IMR-90 (cell line): ENCODE measurements around the gene POU2F1. TPM values are rescaled to one million over a fixed set of nuclear protein-coding genes. Genes with fewer than 3 reads are reported as not detected.

Experiments
- ATAC-seq: fragments of 200-7000 bp; cut with Tn5 transposase; 2 replicates; pipeline ENCODE4 v1.9.1; 2020; ENCODE audit warnings: low read depth, mild to moderate bottlenecking, moderate library complexity
- BruUV-seq: library from RNA; stranded (reverse); fragments of 400-500 nt; replicated peaks from 2 replicates; lab custom pipeline; 2021; lab: Mats Ljungman, UMichigan
- CTCF ChIA-PET: fragments of 300-600 bp; formaldehyde crosslinking; extraction: SDS; loops from one replicate; lab custom pipeline; 2021; ENCODE audit warnings: antibody characterized with exemption; lab: Yijun Ruan, JAX
- POLR2A ChIA-PET: fragments of 300-600 bp; sonication (Branson Sonifier 250); formaldehyde crosslinking; loops from one replicate; lab custom pipeline; 2022; ENCODE audit warnings: antibody characterized with exemption; ENCODE audit not compliant: unreplicated experiment; lab: Charles Lee
- DNase-seq: peaks from one replicate; pipeline ENCODE4 v3.0.0; 2013
- H2AFZ ChIP-seq: replicated peaks from 2 replicates; pipeline ENCODE3; 2013; ENCODE audit warnings: low read length, mild to moderate bottlenecking; ENCODE audit not compliant: poor library complexity
- H2AK5ac ChIP-seq: 2 replicates; pipeline ENCODE4 v1.6.1; 2013; ENCODE audit warnings: low read depth, low read length, inconsistent platforms
- H2AK9ac ChIP-seq: replicated peaks from 2 replicates; pipeline ENCODE3; 2013; ENCODE audit warnings: mild to moderate bottlenecking, low read depth, low read length, moderate library complexity; ENCODE audit not compliant: poor library complexity
- H2BK120ac ChIP-seq: 2 replicates; pipeline ENCODE4 v1.6.1; 2013; ENCODE audit warnings: low read depth, low read length, inconsistent platforms
- H2BK15ac ChIP-seq: 3 replicates; pipeline ENCODE4 v1.6.1; 2013; ENCODE audit warnings: low read depth, low read length, inconsistent platforms
- H2BK20ac ChIP-seq: 2 replicates; pipeline ENCODE4 v1.6.1; 2013; ENCODE audit warnings: low read depth, mild to moderate bottlenecking, inconsistent platforms, low read length, moderate library complexity
- H2BK5ac ChIP-seq: 2 replicates; pipeline ENCODE4 v1.6.1; 2013; ENCODE audit warnings: mild to moderate bottlenecking, low read depth, low read length, inconsistent platforms; ENCODE audit not compliant: poor library complexity, severe bottlenecking
- H3K14ac ChIP-seq: replicated peaks from 2 replicates; pipeline ENCODE4 v1.6.1; 2013; ENCODE audit warnings: low read depth, low read length, inconsistent platforms
- H3K18ac ChIP-seq: 2 replicates; pipeline ENCODE4 v1.6.1; 2013; ENCODE audit warnings: low read depth, low read length, control low read depth
- H3K23ac ChIP-seq: 2 replicates; pipeline ENCODE4 v1.6.1; 2013; ENCODE audit warnings: low read depth, low read length, inconsistent platforms
- H3K27ac ChIP-seq: 2 replicates; pipeline ENCODE4 v1.5.1; 2013; ENCODE audit warnings: mild to moderate bottlenecking, control low read depth, low read length; ENCODE audit not compliant: insufficient read depth
- H3K27me3 ChIP-seq: 2 replicates; pipeline ENCODE4 v1.6.1; 2013; ENCODE audit warnings: low read length; ENCODE audit not compliant: control insufficient read depth, insufficient read depth
- H3K36me3 ChIP-seq: 2 replicates; pipeline ENCODE4 v1.6.1; 2013; ENCODE audit warnings: low read length, mixed read lengths; ENCODE audit not compliant: control insufficient read depth, insufficient read depth
- H3K4ac ChIP-seq: 2 replicates; pipeline ENCODE4 v1.6.1; 2013; ENCODE audit warnings: low read depth, low read length, inconsistent platforms
- H3K4me1 ChIP-seq: 2 replicates; pipeline ENCODE4 v1.6.1; 2013; ENCODE audit warnings: low read length, mixed read lengths; ENCODE audit not compliant: control insufficient read depth, insufficient read depth
- H3K4me2 ChIP-seq: 2 replicates; pipeline ENCODE4 v1.6.1; 2013; ENCODE audit warnings: low read depth, mild to moderate bottlenecking, control low read depth, low read length, moderate library complexity
- H3K4me3 ChIP-seq: 2 replicates; pipeline ENCODE4 v1.5.1; 2013; ENCODE audit warnings: low read depth, mild to moderate bottlenecking, control low read depth, low read length, moderate library complexity; ENCODE audit not compliant: insufficient read depth
- H3K56ac ChIP-seq: 2 replicates; pipeline ENCODE4 v1.6.1; 2013; ENCODE audit warnings: low read length, inconsistent platforms; ENCODE audit not compliant: insufficient read depth; ENCODE audit errors: extremely low read depth
- H3K79me1 ChIP-seq, 2 experiments: 2 replicates each; pipeline ENCODE4 v1.6.1; 2013; ENCODE audit warnings: low read length in 2 of 2, inconsistent platforms in 1 of 2, low read depth in 1 of 2
- H3K9ac ChIP-seq: 2 replicates; pipeline ENCODE4 v1.6.1; 2013; ENCODE audit warnings: low read depth, low read length, control low read depth
- H3K9me1 ChIP-seq: 2 replicates; pipeline ENCODE4 v1.6.1; 2013; ENCODE audit warnings: low read length, inconsistent platforms; ENCODE audit not compliant: insufficient read depth
- H3K9me3 ChIP-seq: 2 replicates; pipeline ENCODE4 v1.6.1; 2013; ENCODE audit warnings: low read length; ENCODE audit not compliant: control insufficient read depth, insufficient read depth
- H4K20me1 ChIP-seq: 2 replicates; pipeline ENCODE4 v1.6.1; 2013; ENCODE audit warnings: low read length, inconsistent platforms; ENCODE audit not compliant: insufficient read depth
- H4K5ac ChIP-seq: 2 replicates; pipeline ENCODE4 v1.6.1; 2013; ENCODE audit warnings: mild to moderate bottlenecking, low read depth, low read length, control low read depth
- H4K8ac ChIP-seq, 2 experiments: 2 replicates each; pipeline ENCODE4 v1.6.1; 2013; ENCODE audit warnings: low read depth in 2 of 2, low read length in 2 of 2, control low read depth in 1 of 2, inconsistent platforms in 1 of 2
- H4K91ac ChIP-seq: 2 replicates; pipeline ENCODE4 v1.6.1; 2013; ENCODE audit warnings: low read depth, low read length, inconsistent platforms; ENCODE audit not compliant: insufficient read depth
- BHLHE40 ChIP-seq: fragments of 150-350 bp; IDR thresholded peaks from 2 replicates; pipeline ENCODE4 v1.6.1; 2016; ENCODE audit warnings: mild to moderate bottlenecking, low read depth, low read length
- CEBPB ChIP-seq: IDR thresholded peaks from 2 replicates; pipeline ENCODE4 v1.6.1; 2012; ENCODE audit warnings: low read depth, low read length, improper control_type of control experiment
- CTCF ChIP-seq: conservative IDR thresholded peaks from 2 replicates; pipeline ENCODE4 v1.5.1; 2012; ENCODE audit warnings: mild to moderate bottlenecking, low read depth, low read length, improper control_type of control experiment
- FOS ChIP-seq: fragments of 150-350 bp; IDR thresholded peaks from 2 replicates; pipeline ENCODE4 v1.6.1; 2016; ENCODE audit warnings: low read depth, low read length
- MAFK ChIP-seq: IDR thresholded peaks from 2 replicates; pipeline ENCODE4 v1.6.1; 2012; ENCODE audit warnings: low read depth, low read length, improper control_type of control experiment
- MAZ ChIP-seq: IDR thresholded peaks from 2 replicates; pipeline ENCODE4 v1.6.1; 2012; ENCODE audit warnings: low read depth, mild to moderate bottlenecking, low read length, improper control_type of control experiment, moderate library complexity, borderline replicate concordance
- MXI1 ChIP-seq: IDR thresholded peaks from 2 replicates; pipeline ENCODE4 v1.6.1; 2012; ENCODE audit warnings: low read depth, mild to moderate bottlenecking, low read length, moderate library complexity, borderline replicate concordance
- RFX5 ChIP-seq: IDR thresholded peaks from 2 replicates; pipeline ENCODE4 v1.8.0; 2012; ENCODE audit warnings: low read depth, mild to moderate bottlenecking, low read length, moderate library complexity
- SMC3 ChIP-seq: fragments of 150-350 bp; IDR thresholded peaks from 2 replicates; pipeline ENCODE4 v1.6.1; 2016; ENCODE audit warnings: low read depth, mild to moderate bottlenecking, antibody characterized with exemption, low read length, moderate library complexity
- WGBS, 2 experiments: methylation state at CpG; one replicate each; pipeline versions ENCODE4 v1.1.5 to v1.1.7; 2013; ENCODE audit warnings: missing lambda C conversion rate in 2 of 2; ENCODE audit not compliant: insufficient read length in 1 of 2; ENCODE audit errors: extremely low coverage in 2 of 2; 5-methylcytosine and 5-hydroxymethylcytosine counted together
- dilution Hi-C: fragments of 300-500 bp; cut with HindIII; formaldehyde crosslinking; loops from one replicate; pipeline ENCODE4 v1.14.3; 2018; ENCODE audit warnings: low sequenced_read_pairs; ENCODE audit not compliant: unreplicated experiment
- in situ Hi-C: fragments of 300-500 bp; cut with MboI; formaldehyde crosslinking; loops from 3 replicates; pipeline ENCODE4 v1.14.3; 2019; ENCODE audit warnings: low sequenced_read_pairs, inconsistent platforms, mixed read lengths
- intact Hi-C: fragments of 100-400 bp; cut with micrococcal nuclease; formaldehyde crosslinking; loops from 2 replicates; pipeline ENCODE4 v1.10.0; 2022
- polyA plus RNA-seq, 3 experiments: library from polyadenylated mRNA; depleted of rRNA; stranded (reverse); fragments of >200 nt; gene quantifications; 2 replicates each; pipeline ENCODE4 v1.2.3, GENCODE V29; 2012; ENCODE audit warnings: low replicate concordance in 1 of 3
- total RNA-seq: library from RNA; depleted of rRNA; stranded (reverse); fragments of >200 nt; gene quantifications from 2 replicates; pipeline ENCODE4 v1.2.3, GENCODE V29; 2012
- TF ChIP-seq, protein P1 (sequence below): fragments of 150-350 bp; IDR thresholded peaks from 2 replicates; pipeline ENCODE4 v1.6.1; 2017; ENCODE audit warnings: mild to moderate bottlenecking, antibody characterized with exemption, low read length, low read depth

Gene POU2F1
- total and polyA plus RNA-seq, 2 of the 4 experiments (the other 2 are of a cell fraction) = 1.2 to 3.4 TPM

DNA sequence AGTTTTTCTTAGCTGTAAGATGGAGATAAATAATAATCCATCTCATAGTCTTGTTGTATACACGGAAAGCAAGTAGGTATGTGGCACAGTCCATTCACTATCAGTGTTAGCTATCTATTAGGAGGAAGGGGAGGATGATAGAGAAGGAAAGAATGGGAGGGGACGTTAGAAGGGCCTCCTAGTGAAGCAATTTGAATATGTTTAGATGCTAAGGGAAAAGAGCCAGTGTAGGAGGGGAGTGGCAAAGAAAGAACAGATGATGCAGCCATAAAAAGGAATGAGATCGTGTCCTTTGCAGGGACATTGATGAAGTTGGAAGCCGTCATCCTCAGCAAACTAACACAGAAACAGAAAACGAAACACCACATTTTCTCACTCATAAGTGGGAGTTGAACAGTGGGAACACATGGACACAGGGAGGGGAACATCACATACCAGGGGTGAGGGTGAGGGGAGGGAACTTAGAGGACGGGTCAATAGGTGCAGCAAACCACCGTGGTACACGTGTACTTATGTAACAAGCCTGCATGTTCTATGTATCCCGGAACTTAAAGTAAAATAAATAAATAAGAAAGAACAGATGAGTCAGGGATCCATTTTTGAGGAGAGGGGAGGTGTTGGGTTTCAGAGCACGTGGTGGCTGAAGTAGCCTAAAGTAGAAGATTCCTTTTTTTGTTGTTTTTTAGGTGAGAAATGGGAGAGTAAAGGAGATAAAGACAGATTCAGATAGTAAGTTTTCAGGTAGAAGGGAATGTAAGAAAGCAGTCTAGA lies 124.1 kb downstream of the POU2F1 start:
- Histone ChIP-seq H3K9ac (no peak overlapping the region), H4K8ac (no peak overlapping the region), H2AFZ (no peak overlapping the region), H2BK20ac (no peak overlapping the region), H3K9me3 (no peaks in the 10 kb centered on the region), H3K4me3 (no peak overlapping the region), H3K27me3 (no peaks in the 10 kb centered on the region), H2BK15ac (no peak overlapping the region), H3K9me1 (0 out of 2 replicates have a peak, but pooled peaks cover 2% of the 10 kb centered on the region), H4K91ac (no peak overlapping the region), H3K36me3 (no peaks in the 10 kb centered on the region), H3K14ac (no peak overlapping the region), H3K4me1 (peaks cover 3% of the 10 kb centered on the region; the same call in 1 of the 2 replicates), H3K27ac (no peak overlapping the region), H3K18ac (no peak overlapping the region), H3K4me2 (peak overlapping the region; percentile 42; the same call in 1 of the 2 replicates), H2AK9ac (no peak overlapping the region), H2BK120ac (no peak overlapping the region), H3K56ac (no peak overlapping the region), H4K20me1 (no peaks in the 10 kb centered on the region), H3K79me1 (peaks cover 0 to 6% of the 10 kb centered on the region in 2 experiments; a peak in 1 of 4 replicates), H3K23ac (no peak overlapping the region), H2AK5ac (no peak overlapping the region), H3K4ac (no peak overlapping the region), H2BK5ac (no peak overlapping the region), H4K5ac (no peak overlapping the region)
- no peak for TF ChIP-seq MAZ
- TF ChIP-seq CTCF = no peak
- TF ChIP-seq MXI1 = no peak
- no peak for TF ChIP-seq CEBPB
- TF ChIP-seq BHLHE40 = peak; percentile 44; the same call in 1 of the 2 replicates
- no peak for TF ChIP-seq FOS
- no peak for TF ChIP-seq SMC3
- TF ChIP-seq, protein P1, sequence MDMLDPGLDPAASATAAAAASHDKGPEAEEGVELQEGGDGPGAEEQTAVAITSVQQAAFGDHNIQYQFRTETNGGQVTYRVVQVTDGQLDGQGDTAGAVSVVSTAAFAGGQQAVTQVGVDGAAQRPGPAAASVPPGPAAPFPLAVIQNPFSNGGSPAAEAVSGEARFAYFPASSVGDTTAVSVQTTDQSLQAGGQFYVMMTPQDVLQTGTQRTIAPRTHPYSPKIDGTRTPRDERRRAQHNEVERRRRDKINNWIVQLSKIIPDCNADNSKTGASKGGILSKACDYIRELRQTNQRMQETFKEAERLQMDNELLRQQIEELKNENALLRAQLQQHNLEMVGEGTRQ = peak; percentile 76
- TF ChIP-seq RFX5 = no peak
- no peak for TF ChIP-seq MAFK
- DNase-seq (peak; percentile 54), ATAC-seq (peak; percentile 54)
- no TSS peak for BruUV-seq
- POLR2A ChIA-PET = no interaction called here
- CTCF ChIA-PET = interaction anchor here (0.6 kb wide), 1 partner anchor 11 kb away, joined by 4 read pairs; no protein-coding TSS in a partner anchor
- in situ Hi-C loops = no loop called here
- intact Hi-C loops = loop anchor here (5.0 kb wide), 1 partner anchor 52 kb away; no protein-coding TSS in a partner anchor
- 22% methylated on average over 1 of the region's 10 CpGs; no CpG with 5 or more reads in 1 of the 2 experiments for whole genome bisulfite sequencing, 2 experiments
- dilution Hi-C loops = no loop called here
